Subcutaneous adipose tissue (tissue), 4 donors: ENCODE data around the gene PROSER2. TPM values are rescaled to one million over a fixed set of nuclear protein-coding genes. Genes with fewer than 3 reads are reported as not detected.

Source experiments
- total RNA-seq, 4 donors: library from RNA; depleted of rRNA; stranded (reverse); fragments of >200 nt; gene quantifications; one replicate each; pipeline ENCODE4 v1.1.0, GENCODE V29; 2016
- TF ChIP-seq, protein P1 (sequence below): fragments of 450-650 bp; IDR thresholded peaks from one replicate; pipeline ENCODE4 v1.5.1; 2016; ENCODE audit warnings: low read depth, mild to moderate bottlenecking, control low read depth, antibody characterized with exemption, moderate library complexity

The PROSER2 gene
- total RNA-seq, 4 donors from 2014 or later = 3.4 to 8.1 (median 5.3) TPM

DNA sequence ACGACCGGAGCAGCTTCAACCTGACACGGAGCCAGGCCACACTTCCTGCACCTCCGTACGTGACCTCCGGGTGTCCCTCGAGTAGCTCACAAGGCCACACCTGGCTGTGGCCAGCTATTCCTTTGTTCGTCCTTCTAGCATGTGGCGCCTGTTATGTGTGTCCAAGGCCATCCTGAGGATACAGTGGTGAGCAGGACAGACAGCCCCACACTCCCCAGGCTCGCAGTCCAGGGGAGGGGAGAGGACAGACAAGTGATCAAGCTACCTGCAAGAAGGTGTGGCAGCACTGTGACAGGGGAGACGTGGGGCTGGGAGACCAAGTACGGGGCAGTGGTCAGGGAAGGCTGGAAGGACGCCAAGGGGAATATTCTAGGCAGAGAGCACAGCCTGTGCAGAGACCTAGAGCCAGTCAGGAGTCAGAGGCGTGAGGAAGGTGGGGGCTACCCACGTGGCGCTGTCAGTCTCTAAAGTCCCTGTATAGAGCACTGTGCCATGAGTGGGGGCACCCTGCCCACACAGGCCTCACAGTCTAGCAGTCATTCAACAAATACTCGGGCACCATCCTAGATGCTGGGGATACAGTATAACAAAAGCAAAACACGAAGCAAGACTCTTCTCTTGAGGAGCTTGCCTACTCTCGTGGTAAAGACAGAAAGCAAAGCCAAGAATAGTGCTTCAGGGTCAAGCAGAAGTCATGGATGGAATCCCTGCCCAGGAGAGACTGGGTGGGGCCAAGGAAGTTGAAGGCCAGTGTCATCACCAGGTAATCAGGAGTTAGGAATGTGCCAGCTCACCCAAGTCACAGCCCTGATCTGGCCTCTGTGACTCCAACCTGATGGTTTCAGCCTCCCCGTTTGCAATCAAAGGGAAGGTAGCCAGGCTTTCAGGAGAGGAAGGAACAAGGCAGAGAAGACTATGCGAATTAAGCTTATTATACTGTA, 58.6 kb downstream of the PROSER2 start:
- TF ChIP-seq, protein P1, sequence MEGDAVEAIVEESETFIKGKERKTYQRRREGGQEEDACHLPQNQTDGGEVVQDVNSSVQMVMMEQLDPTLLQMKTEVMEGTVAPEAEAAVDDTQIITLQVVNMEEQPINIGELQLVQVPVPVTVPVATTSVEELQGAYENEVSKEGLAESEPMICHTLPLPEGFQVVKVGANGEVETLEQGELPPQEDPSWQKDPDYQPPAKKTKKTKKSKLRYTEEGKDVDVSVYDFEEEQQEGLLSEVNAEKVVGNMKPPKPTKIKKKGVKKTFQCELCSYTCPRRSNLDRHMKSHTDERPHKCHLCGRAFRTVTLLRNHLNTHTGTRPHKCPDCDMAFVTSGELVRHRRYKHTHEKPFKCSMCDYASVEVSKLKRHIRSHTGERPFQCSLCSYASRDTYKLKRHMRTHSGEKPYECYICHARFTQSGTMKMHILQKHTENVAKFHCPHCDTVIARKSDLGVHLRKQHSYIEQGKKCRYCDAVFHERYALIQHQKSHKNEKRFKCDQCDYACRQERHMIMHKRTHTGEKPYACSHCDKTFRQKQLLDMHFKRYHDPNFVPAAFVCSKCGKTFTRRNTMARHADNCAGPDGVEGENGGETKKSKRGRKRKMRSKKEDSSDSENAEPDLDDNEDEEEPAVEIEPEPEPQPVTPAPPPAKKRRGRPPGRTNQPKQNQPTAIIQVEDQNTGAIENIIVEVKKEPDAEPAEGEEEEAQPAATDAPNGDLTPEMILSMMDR = no peak

DNA sequence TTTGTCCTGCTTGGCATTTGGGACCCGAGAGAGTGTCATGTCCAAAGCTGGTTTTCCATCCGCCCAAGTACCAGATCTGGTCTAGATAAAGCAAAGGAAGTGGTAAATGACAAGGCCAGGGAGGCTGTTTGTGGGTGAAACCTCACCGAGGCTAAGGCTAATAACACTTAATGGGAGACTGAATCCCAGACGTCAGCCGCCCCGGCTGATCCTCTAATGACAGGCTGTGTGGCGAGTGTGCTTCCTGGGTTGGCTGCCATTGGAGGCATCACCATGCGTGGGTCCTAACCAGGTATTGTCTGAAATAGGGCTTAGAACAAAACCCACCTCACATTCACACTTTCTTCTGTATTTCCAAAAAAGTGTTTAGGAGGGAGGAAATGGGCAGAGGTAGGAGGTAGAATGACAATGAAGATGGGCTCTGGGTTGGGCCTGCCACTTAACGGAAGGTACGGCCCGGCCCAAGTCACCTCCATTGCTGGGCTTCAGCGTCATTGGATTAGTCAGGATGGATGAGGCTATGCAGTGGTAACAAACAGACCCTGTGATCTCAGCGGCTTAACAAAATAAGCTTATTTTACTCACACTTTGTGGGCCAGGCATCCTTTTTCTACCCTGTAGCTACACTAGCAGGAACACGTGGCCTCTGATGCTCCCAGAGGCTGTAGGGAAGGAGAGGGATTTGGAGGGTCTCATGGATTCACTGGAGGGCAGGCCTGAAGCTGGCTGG, 59.7 kb downstream of the PROSER2 start:
- TF ChIP-seq, protein P1 = no peak

DNA sequence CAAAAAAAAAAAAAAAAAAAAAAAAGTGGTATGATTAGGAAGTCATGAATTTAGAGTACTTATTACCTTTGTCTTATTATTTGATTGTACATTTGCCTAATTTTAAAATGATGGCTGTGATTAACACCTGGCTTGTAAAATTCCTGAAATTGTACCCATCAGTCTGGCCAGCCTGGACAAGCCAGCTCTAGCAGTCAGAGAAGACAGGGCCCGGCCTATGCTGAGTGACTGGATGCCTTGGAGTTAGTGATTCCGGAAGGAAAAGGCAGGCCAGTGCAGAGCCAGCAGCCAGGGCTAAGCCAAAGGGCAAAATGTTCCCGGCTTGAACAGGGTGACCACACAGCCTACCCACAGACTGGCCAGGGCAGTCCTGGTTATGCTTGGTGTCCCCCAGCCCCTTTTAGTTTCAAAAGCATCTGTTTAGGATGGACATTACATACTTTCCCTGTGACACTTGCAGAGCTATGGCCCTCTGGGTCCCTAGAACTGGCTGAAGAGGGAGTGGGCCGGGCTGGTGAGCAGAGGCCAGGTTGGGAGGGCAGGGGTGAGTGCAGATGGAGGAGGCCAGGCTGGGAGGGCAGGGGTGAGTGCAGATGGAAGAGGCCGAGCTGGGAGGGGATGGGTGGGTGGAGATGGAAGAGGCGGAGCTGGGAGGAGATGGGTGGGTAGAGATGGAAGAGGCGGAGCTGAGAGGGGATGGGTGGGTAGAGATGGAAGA, 61.7 kb downstream of the PROSER2 start:
- TF ChIP-seq, protein P1 = no peak

DNA sequence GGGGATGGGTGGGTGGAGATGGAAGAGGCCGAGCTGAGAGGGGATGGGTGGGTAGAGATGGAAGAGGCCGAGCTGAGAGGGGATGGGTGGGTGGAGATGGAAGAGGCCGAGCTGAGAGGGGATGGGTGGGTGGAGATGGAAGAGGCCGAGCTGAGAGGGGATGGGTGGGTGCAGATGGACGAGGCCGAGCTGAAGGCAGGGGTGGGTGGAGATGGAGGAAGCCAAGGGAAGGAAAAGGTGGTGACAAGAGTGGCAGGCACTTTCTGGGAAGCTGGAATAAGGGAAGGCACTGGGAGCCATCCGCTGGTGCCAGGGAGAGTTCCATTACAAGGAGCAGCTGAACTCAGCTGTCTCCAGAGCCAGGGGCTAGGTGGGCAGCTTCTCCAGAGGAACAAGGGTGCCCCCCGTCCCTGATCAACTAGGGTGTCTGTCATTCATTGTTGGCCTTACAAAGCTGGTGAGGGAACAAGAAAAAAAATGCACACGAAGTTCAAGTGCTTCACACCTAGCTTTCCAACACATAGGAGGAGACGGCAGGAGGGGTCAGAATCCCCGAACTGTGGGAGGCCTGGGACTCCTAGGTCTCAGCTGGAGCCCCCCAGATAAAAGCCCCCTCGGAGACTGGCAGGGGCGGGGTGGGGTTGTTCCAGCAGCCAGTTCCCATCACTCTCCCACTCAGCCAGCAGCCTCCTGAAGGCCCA, 62.4 kb downstream of the PROSER2 start:
- TF ChIP-seq, protein P1 = no peak

DNA sequence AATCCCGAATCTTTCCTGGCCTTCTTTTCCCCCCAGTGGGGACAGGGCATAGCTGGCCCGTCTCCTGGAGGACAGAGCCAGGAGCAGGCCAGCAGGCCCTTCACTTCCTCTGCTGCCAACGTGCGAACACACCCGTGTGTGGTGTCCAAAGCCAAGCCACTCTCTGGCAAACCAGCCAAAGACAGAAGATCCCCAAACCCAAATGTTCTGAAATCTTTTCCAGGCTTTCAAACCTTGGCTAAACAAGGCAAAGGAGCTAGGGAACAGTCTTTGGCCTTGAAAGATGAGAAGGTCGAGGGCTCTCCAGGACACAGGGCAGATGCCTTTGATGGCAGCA, 63.0 kb downstream of the PROSER2 start:
- TF ChIP-seq, protein P1 = no peak

DNA sequence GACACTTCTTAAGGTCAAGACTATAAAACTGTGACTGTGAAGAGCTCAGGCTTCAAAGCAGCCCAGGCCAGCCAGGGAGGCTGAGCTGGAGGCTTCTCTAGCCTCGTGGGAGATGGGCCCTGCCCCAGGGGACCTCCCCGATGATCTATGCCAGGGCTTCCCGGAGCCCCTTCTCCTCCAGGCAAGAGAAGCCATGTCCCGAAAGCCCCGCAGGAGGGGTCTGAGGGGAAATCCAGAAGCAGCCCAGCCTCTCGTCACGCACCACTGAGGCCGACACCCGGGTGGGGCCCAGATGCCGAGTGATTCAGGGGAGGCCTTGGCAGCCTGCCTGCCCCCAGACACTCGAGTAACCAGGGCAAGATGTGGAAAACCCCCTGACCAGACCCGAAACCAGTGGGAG, 63.7 kb downstream of the PROSER2 start:
- TF ChIP-seq, protein P1 = no peak
